Endodermal cell (in vitro differentiated cells): ENCODE results near the gene MPG. TPM values are rescaled to one million over a fixed set of nuclear protein-coding genes. Genes with fewer than 3 reads are reported as not detected.

ENCODE experiments used
- DNase-seq: peaks from one replicate; pipeline ENCODE4 v3.0.0-alpha.2; 2017
- H3K27ac ChIP-seq: 2 replicates; pipeline ENCODE4 v1.5.1; 2013; ENCODE audit warnings: mild to moderate bottlenecking, low read depth, low read length, moderate library complexity
- H3K27me3 ChIP-seq: 2 replicates; pipeline ENCODE4 v1.6.1; 2013; ENCODE audit warnings: mild to moderate bottlenecking, low read length, moderate library complexity; ENCODE audit not compliant: insufficient read depth, control insufficient read depth, poor library complexity, severe bottlenecking
- H3K36me3 ChIP-seq: 2 replicates; pipeline ENCODE4 v1.7.0; 2013; ENCODE audit warnings: mild to moderate bottlenecking, low read length, moderate library complexity; ENCODE audit not compliant: control insufficient read depth, insufficient read depth
- H3K4me1 ChIP-seq: one replicate; pipeline ENCODE4 v1.7.0; 2013; ENCODE audit warnings: low read length; ENCODE audit not compliant: control insufficient read depth, insufficient read depth
- H3K4me3 ChIP-seq: 2 replicates; pipeline ENCODE4 v1.5.1; 2013; ENCODE audit warnings: mild to moderate bottlenecking, low read length, moderate library complexity
- H3K9ac ChIP-seq: 2 replicates; pipeline ENCODE4 v1.6.1; 2013; ENCODE audit warnings: mild to moderate bottlenecking, low read length, moderate library complexity; ENCODE audit not compliant: poor library complexity, severe bottlenecking; ENCODE audit errors: extremely low read depth
- H3K9me3 ChIP-seq: 2 replicates; pipeline ENCODE4 v1.6.1; 2013; ENCODE audit warnings: mild to moderate bottlenecking, low read length, moderate library complexity; ENCODE audit not compliant: control insufficient read depth
- H3K27ac Mint-ChIP-seq: 2 replicates; pipeline ENCODE4 v1.8.0; 2020; ENCODE audit warnings: mixed read lengths
- H3K27me3 Mint-ChIP-seq: 2 replicates; pipeline ENCODE4 v1.8.0; 2021; ENCODE audit warnings: mild to moderate bottlenecking, mixed read lengths; ENCODE audit not compliant: insufficient read depth
- H3K36me3 Mint-ChIP-seq: 2 replicates; pipeline ENCODE4 v1.8.0; 2020; ENCODE audit warnings: low read depth, mixed read lengths
- H3K4me1 Mint-ChIP-seq: 2 replicates; pipeline ENCODE4 v1.8.0; 2020; ENCODE audit warnings: mixed read lengths
- H3K4me3 Mint-ChIP-seq: 2 replicates; pipeline ENCODE4 v1.8.0; 2020; ENCODE audit warnings: mild to moderate bottlenecking, moderate library complexity, mixed read lengths
- H3K9me3 Mint-ChIP-seq: 2 replicates; pipeline ENCODE4 v1.8.0; 2020; ENCODE audit warnings: mild to moderate bottlenecking, mixed read lengths
- WGBS, 2 experiments: methylation state at CpG; one replicate each; pipeline versions ENCODE4 v1.1.5 to v1.1.7; 2013; ENCODE audit warnings: missing lambda C conversion rate in 2 of 2, mixed read lengths in 1 of 2; ENCODE audit not compliant: insufficient coverage in 1 of 2, insufficient read length in 1 of 2; 5-methylcytosine and 5-hydroxymethylcytosine counted together
- total RNA-seq, 2 donors: library from RNA; stranded (reverse); fragmentation: NEBNext Ultra II Directional in 1 of 2; extraction: Animal tissue kit (Norgen Biotek cat#: 25700) in 1 of 2; gene quantifications; 2 replicates in 1 of 2; 3 replicates in 1 of 2; pipeline ENCODE4 v1.2.1, GENCODE V29; 2021
- TF ChIP-seq, protein P1 (sequence below): fragments of 200-600 bp; sonication (generic); conservative IDR thresholded peaks from 2 replicates; pipeline ENCODE4 v1.5.0; 2021; ENCODE audit warnings: antibody characterized with exemption, mild to moderate bottlenecking

The MPG gene
- total RNA-seq, 2 donors from 2014 or later: 59.9 to 62.2 TPM

DNA sequence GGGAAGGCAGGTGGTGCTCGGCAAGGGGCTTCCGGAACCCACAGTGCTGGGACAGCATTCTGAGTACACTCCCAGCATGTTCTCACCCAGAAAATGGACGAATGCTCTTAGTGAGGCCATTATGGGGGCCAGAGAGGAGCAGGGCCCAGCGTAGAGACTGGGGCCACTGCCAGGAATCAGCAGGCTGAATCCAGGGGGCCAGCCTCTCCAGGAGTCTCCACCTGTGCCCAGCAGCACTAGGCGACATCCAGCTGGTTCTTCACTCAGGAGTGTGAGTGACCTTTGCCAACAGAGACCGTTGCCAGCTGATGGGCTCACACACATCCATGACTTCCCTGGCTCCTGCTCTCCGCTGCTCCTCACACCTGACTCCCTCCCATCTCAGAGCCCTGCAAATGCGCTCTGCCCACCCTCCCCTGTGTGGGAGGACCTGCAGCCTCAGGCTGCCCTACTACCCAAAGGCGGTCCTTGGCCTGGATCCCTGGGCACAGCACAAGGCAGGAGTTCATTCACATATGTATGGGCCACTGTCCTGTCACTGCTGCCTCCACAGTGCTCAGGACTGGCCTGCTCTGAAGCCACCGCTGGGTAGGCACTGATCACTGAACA is 10.7 kb upstream of the MPG start:
- Histone ChIP-seq H3K4me1 (peaks cover 12% of the 10 kb centered on the region), H3K4me3 (no peak overlapping the region), H3K36me3 (peaks cover 14% of the 10 kb centered on the region), H3K9ac (no peak overlapping the region), H3K27ac (no peak overlapping the region), H3K9me3 (no peaks in the 10 kb centered on the region), H3K27me3 (no peaks in the 10 kb centered on the region)
- Mint-ChIP-seq H3K9me3 (no peaks in the 10 kb centered on the region), H3K36me3 (peaks cover 6% of the 10 kb centered on the region), H3K4me3 (no peak overlapping the region), H3K27ac (peak overlapping the region; percentile 61), H3K27me3 (no peaks in the 10 kb centered on the region), H3K4me1 (peaks cover 20% of the 10 kb centered on the region)
- WGBS, 2 experiments: 94% methylated on average over 9 to 10 of the region's 10 CpGs
- no peak for DNase-seq
- TF ChIP-seq, protein P1, sequence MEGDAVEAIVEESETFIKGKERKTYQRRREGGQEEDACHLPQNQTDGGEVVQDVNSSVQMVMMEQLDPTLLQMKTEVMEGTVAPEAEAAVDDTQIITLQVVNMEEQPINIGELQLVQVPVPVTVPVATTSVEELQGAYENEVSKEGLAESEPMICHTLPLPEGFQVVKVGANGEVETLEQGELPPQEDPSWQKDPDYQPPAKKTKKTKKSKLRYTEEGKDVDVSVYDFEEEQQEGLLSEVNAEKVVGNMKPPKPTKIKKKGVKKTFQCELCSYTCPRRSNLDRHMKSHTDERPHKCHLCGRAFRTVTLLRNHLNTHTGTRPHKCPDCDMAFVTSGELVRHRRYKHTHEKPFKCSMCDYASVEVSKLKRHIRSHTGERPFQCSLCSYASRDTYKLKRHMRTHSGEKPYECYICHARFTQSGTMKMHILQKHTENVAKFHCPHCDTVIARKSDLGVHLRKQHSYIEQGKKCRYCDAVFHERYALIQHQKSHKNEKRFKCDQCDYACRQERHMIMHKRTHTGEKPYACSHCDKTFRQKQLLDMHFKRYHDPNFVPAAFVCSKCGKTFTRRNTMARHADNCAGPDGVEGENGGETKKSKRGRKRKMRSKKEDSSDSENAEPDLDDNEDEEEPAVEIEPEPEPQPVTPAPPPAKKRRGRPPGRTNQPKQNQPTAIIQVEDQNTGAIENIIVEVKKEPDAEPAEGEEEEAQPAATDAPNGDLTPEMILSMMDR: no peak

- no peaks in the 10 kb centered on the region for H3K27me3 ChIP-seq
- peak overlapping the region; percentile 61 for H3K27ac Mint-ChIP-seq
These were observed 9.9 kb upstream of the MPG start for GRCh38 chr16:67884-68789.

DNA sequence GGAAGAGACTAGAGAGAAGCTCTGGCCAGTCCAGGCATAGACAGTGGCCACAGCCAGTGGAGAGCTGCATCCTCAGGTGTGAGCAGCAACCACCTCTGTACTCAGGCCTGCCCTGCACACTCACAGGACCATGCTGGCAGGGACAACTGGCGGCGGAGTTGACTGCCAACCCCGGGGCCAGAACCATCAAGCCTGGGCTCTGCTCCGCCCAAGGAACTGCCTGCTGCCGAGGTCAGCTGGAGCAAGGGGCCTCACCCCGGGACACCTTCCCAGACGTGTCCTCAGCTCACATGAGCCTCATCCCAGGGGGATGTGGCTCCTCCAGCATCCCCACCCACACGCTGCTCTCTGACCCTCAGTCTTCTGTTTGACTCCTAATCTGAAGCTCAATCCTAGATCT is 8.8 kb upstream of the MPG start:
- Histone ChIP-seq H3K4me3 (no peak overlapping the region), H3K36me3 (peaks cover 11% of the 10 kb centered on the region), H3K9ac (no peak overlapping the region), H3K27ac (no peak overlapping the region), H3K27me3 (no peaks in the 10 kb centered on the region), H3K9me3 (no peaks in the 10 kb centered on the region), H3K4me1 (peaks cover 21% of the 10 kb centered on the region)
- TF ChIP-seq, protein P1: no peak
- Mint-ChIP-seq H3K27ac (peak overlapping the region; percentile 55), H3K27me3 (no peaks in the 10 kb centered on the region), H3K36me3 (peaks cover 2% of the 10 kb centered on the region), H3K4me1 (peaks cover 34% of the 10 kb centered on the region), H3K4me3 (no peak overlapping the region), H3K9me3 (no peaks in the 10 kb centered on the region)
- DNase-seq: no peak
- WGBS, 2 experiments: 83 to 93% methylated on average over 8 of the region's 8 CpGs

More at GRCh38 chr16:67884-68789, 9.9 kb upstream of the MPG start:
- H3K9me3 ChIP-seq: no peaks in the 10 kb centered on the region
- no peak overlapping the region for H3K4me3 ChIP-seq
- H3K9ac ChIP-seq: no peak overlapping the region
- no peak overlapping the region for H3K4me3 Mint-ChIP-seq
- no peak for DNase-seq
- H3K36me3 Mint-ChIP-seq: peaks cover 6% of the 10 kb centered on the region
- H3K4me1 Mint-ChIP-seq: peaks cover 24% of the 10 kb centered on the region
- no peaks in the 10 kb centered on the region for H3K27me3 Mint-ChIP-seq
- TF ChIP-seq, protein P1: no peak
- 94 to 95% methylated on average over 18 to 27 of the region's 27 CpGs for WGBS, 2 experiments
- H3K4me1 ChIP-seq: peaks cover 12% of the 10 kb centered on the region
- H3K27ac ChIP-seq: peak overlapping the region; percentile 53
- H3K9me3 Mint-ChIP-seq: no peaks in the 10 kb centered on the region
- peaks cover 14% of the 10 kb centered on the region for H3K36me3 ChIP-seq
